ENCODE data around the gene SEMA3F.

Gene SEMA3F

GRCh38 chr3:50235716-50236483, 80.8 kb downstream of the SEMA3F start, which contains the start of gene GNAI2:
Gene GNAI2 (plus strand): TSS chr3:50236204. CDS start chr3:50236336, 132 bp downstream.
- H2BK5ac ChIP-seq (ENCODE audit: low read depth, low read length, poor library complexity, severe bottlenecking) = peak within 1 kb of the TSS; percentile 81
- H4K91ac ChIP-seq (ENCODE audit: low read length) = peak within 1 kb of the TSS; percentile 46
- peak within 1 kb of the TSS; percentile 42 to 68 for H2BK12ac ChIP-seq (ENCODE audit: low read length in 2 of 2)
- peaks cover 12 to 19% of the 10 kb centered on the region in 2 experiments for H3K36me3 ChIP-seq (ENCODE audit: control insufficient read depth in 1 of 2, insufficient read depth in 2 of 2, low read depth in 1 of 2, low read length in 2 of 2)
- peak within 1 kb of the TSS; percentile 71 for H2BK15ac ChIP-seq (ENCODE audit: low read depth, poor library complexity, severe bottlenecking)
- peaks cover 27% of the 10 kb centered on the region for H3K4me1 ChIP-seq (ENCODE audit: control insufficient read depth, insufficient read depth, low read depth, low read length)
- peak; percentile 99 for DNase-seq
- no peaks in the 10 kb centered on the region for H3K27me3 ChIP-seq (ENCODE audit: control insufficient read depth in 1 of 2, insufficient read depth in 1 of 2, low read length in 2 of 2)
- under 1% methylated on average over 58 of the region's 75 CpGs for WGBS
- peaks cover 6% of the 10 kb centered on the region for H3K79me1 ChIP-seq (replicated peaks; ENCODE audit: low read length, poor library complexity, severe bottlenecking)
- no peak within 1 kb of the TSS for H2AFZ ChIP-seq (ENCODE audit: low read depth, low read length)
- H3K4ac ChIP-seq (ENCODE audit: low read depth in 1 of 2, low read length in 2 of 2) = peak within 1 kb of the TSS; percentile 54 to 95
- H3K14ac ChIP-seq (ENCODE audit: low read length in 2 of 2) = peak within 1 kb of the TSS; percentile 49 to 98
- peak within 1 kb of the TSS; percentile 96 for H3K9ac ChIP-seq (ENCODE audit: low read length)
- peak within 1 kb of the TSS; percentile 78 to 97 for H3K18ac ChIP-seq (ENCODE audit: low read depth in 1 of 2, low read length in 2 of 2)
- peak within 1 kb of the TSS; percentile 88 to 100 for H3K4me3 ChIP-seq (ENCODE audit: insufficient read depth in 1 of 2, low read depth in 1 of 2, low read length in 2 of 2)
- H4K8ac ChIP-seq (ENCODE audit: low read length) = no peak within 1 kb of the TSS
- no peaks in the 10 kb centered on the region for H3K9me3 ChIP-seq (ENCODE audit: control insufficient read depth, low read length)
- H3K23ac ChIP-seq (ENCODE audit: low read length in 2 of 2) = peak within 1 kb of the TSS in 1 of 2 experiments; percentile 68
- H3K27ac ChIP-seq (ENCODE audit: low read length, poor library complexity, severe bottlenecking) = peak within 1 kb of the TSS; percentile 92
- peak within 1 kb of the TSS; percentile 40 for H2BK120ac ChIP-seq (ENCODE audit: low read depth, low read length)
- peak within 1 kb of the TSS; percentile 95 for H3K4me2 ChIP-seq (ENCODE audit: low read length, poor library complexity, severe bottlenecking)
- peak within 1 kb of the TSS; percentile 95 for H2AK5ac ChIP-seq (ENCODE audit: low read length, severe bottlenecking)

DNA sequence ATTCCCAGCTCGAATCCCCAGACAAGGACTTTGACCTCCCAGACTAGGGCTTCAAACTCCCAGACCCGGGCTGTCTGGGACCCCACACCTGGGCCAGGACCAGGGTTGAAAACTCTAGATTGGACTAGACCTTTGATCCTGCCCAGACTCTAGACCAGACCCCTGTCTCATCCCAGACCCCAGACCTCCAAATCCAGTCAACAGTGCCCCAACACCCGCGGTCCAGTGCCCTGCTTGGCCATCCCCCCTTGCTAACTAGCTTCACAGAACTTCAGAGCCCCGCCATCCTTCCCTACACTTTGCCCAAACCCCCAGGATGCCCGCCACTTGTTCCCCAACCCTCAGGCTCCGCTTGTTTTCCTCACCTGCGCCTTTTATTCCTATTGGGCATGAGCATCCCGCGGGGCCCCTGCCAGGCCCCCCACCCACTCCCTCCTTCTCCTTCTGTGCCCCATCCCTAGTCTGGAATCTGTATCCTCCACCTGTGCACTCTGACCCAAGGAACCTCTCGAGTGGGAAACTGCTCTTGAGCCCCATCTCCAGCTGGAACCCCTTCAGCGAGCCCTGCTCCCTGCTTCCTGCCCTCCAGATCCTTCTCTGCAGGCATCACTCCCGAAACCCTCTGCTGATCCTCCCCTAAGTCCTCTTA, 81.5 kb downstream of the SEMA3F start:
- peak overlapping the region; percentile 78 to 97 for H3K18ac ChIP-seq (ENCODE audit: low read depth in 1 of 2, low read length in 2 of 2)
- no peak for DNase-seq
- H3K79me1 ChIP-seq (replicated peaks; ENCODE audit: low read length, poor library complexity, severe bottlenecking) = peaks cover 6% of the 10 kb centered on the region
- peak overlapping the region; percentile 81 for H2BK5ac ChIP-seq (ENCODE audit: low read depth, low read length, poor library complexity, severe bottlenecking)
- H3K27ac ChIP-seq (ENCODE audit: low read length, poor library complexity, severe bottlenecking) = peak overlapping the region; percentile 92
- peak overlapping the region; percentile 88 to 100 for H3K4me3 ChIP-seq (ENCODE audit: insufficient read depth in 1 of 2, low read depth in 1 of 2, low read length in 2 of 2)
- peak overlapping the region; percentile 35 for H2AK5ac ChIP-seq (ENCODE audit: low read length, severe bottlenecking)
- H3K36me3 ChIP-seq (ENCODE audit: control insufficient read depth in 1 of 2, insufficient read depth in 2 of 2, low read depth in 1 of 2, low read length in 2 of 2) = peaks cover 14 to 25% of the 10 kb centered on the region in 2 experiments
- peak overlapping the region; percentile 49 to 98 for H3K14ac ChIP-seq (ENCODE audit: low read length in 2 of 2)
- peak overlapping the region; percentile 54 to 95 for H3K4ac ChIP-seq (ENCODE audit: low read depth in 1 of 2, low read length in 2 of 2)
- no peak overlapping the region for H2BK15ac ChIP-seq (ENCODE audit: low read depth, poor library complexity, severe bottlenecking)
- no peaks in the 10 kb centered on the region for H3K9me3 ChIP-seq (ENCODE audit: control insufficient read depth, low read length)
- H2BK120ac ChIP-seq (ENCODE audit: low read depth, low read length) = peak overlapping the region; percentile 40
- no peak overlapping the region for H2AFZ ChIP-seq (ENCODE audit: low read depth, low read length)
- peak overlapping the region; percentile 95 for H3K4me2 ChIP-seq (ENCODE audit: low read length, poor library complexity, severe bottlenecking)
- H3K4me1 ChIP-seq (ENCODE audit: control insufficient read depth, insufficient read depth, low read depth, low read length) = peaks cover 34% of the 10 kb centered on the region
- peak overlapping the region in 1 of 2 experiments; percentile 68 for H2BK12ac ChIP-seq (ENCODE audit: low read length in 2 of 2)
- under 1% methylated on average over 13 of the region's 13 CpGs for WGBS
- H3K27me3 ChIP-seq (ENCODE audit: control insufficient read depth in 1 of 2, insufficient read depth in 1 of 2, low read length in 2 of 2) = no peaks in the 10 kb centered on the region
- H3K9ac ChIP-seq (ENCODE audit: low read length) = peak overlapping the region; percentile 96
- no peak overlapping the region for H4K8ac ChIP-seq (ENCODE audit: low read length)
- H4K91ac ChIP-seq (ENCODE audit: low read length) = peak overlapping the region; percentile 46
- H3K23ac ChIP-seq (ENCODE audit: low read length in 2 of 2) = peak overlapping the region in 1 of 2 experiments; percentile 68

DNA sequence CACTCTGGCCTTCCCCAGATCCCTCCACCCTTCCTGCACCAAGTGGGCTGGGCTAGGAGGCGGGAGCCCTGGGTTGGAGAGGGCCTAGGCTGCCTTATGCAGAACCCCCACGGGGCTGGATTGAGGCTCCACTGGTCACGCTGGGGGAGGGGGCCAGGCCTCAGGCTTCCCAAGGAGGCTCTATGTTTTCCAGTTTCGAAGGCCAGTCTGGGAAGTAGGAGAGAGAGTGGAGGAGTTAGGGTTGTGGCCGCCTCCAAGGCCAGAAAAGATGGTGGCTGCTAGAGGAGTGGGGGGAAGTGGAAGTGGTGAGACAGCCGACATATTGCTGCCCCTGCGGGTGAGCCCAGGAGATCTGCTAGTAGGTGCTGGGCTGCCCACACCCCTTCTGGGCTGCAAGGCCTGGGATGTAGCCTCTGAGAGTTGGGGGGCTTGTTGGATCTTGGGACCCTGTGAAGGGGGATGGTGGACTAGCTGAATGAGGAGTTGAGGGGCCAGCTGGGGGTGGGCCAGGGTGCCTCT, 82.1 kb downstream of the SEMA3F start:
- WGBS = 4% methylated on average over 7 of the region's 7 CpGs
- H2BK12ac ChIP-seq (ENCODE audit: low read length in 2 of 2) = peak overlapping the region; percentile 6 to 85
- peak overlapping the region; percentile 74 for H2BK5ac ChIP-seq (ENCODE audit: low read depth, low read length, poor library complexity, severe bottlenecking)
- H3K23ac ChIP-seq (ENCODE audit: low read length in 2 of 2) = peak overlapping the region in 1 of 2 experiments; percentile 96
- H3K18ac ChIP-seq (ENCODE audit: low read depth in 1 of 2, low read length in 2 of 2) = peak overlapping the region; percentile 92 to 97
- H3K27me3 ChIP-seq (ENCODE audit: control insufficient read depth in 1 of 2, insufficient read depth in 1 of 2, low read length in 2 of 2) = no peaks in the 10 kb centered on the region
- peaks cover 6% of the 10 kb centered on the region for H3K79me1 ChIP-seq (replicated peaks; ENCODE audit: low read length, poor library complexity, severe bottlenecking)
- H3K4me2 ChIP-seq (ENCODE audit: low read length, poor library complexity, severe bottlenecking) = peak overlapping the region; percentile 95
- peak overlapping the region; percentile 83 to 95 for H3K4ac ChIP-seq (ENCODE audit: low read depth in 1 of 2, low read length in 2 of 2)
- H2BK15ac ChIP-seq (ENCODE audit: low read depth, poor library complexity, severe bottlenecking) = no peak overlapping the region
- peak overlapping the region; percentile 92 for H3K27ac ChIP-seq (ENCODE audit: low read length, poor library complexity, severe bottlenecking)
- peaks cover 18 to 31% of the 10 kb centered on the region in 2 experiments for H3K36me3 ChIP-seq (ENCODE audit: control insufficient read depth in 1 of 2, insufficient read depth in 2 of 2, low read depth in 1 of 2, low read length in 2 of 2)
- peaks cover 40% of the 10 kb centered on the region for H3K4me1 ChIP-seq (ENCODE audit: control insufficient read depth, insufficient read depth, low read depth, low read length)
- peak overlapping the region in 1 of 2 experiments; percentile 98 for H3K14ac ChIP-seq (ENCODE audit: low read length in 2 of 2)
- H3K9me3 ChIP-seq (ENCODE audit: control insufficient read depth, low read length) = no peaks in the 10 kb centered on the region
- peak overlapping the region; percentile 55 for H2BK120ac ChIP-seq (ENCODE audit: low read depth, low read length)
- H3K9ac ChIP-seq (ENCODE audit: low read length) = peak overlapping the region; percentile 96
- peak overlapping the region; percentile 88 to 100 for H3K4me3 ChIP-seq (ENCODE audit: insufficient read depth in 1 of 2, low read depth in 1 of 2, low read length in 2 of 2)
- H2AK5ac ChIP-seq (ENCODE audit: low read length, severe bottlenecking) = peak overlapping the region; percentile 42
- peak overlapping the region; percentile 66 for H4K8ac ChIP-seq (ENCODE audit: low read length)
- DNase-seq = peak; percentile 59
- peak overlapping the region; percentile 48 for H4K91ac ChIP-seq (ENCODE audit: low read length)
- H2AFZ ChIP-seq (ENCODE audit: low read depth, low read length) = no peak overlapping the region
